Keratinocyte (primary cell): ENCODE results near the gene STEAP3. TPM values are rescaled to one million over a fixed set of nuclear protein-coding genes. Genes with fewer than 3 reads are reported as not detected.

Experiments
- DNase-seq: peaks from one replicate; pipeline ENCODE4 v3.0.0-alpha.2; 2011; ENCODE audit warnings: low read depth, missing footprints, low spot score
- FAIRE-seq: peaks from 2 replicates; lab custom pipeline; 2011; peaks lifted over from hg19 to GRCh38; lab: Jason Lieb, UNC
- H2AFZ ChIP-seq: 2 replicates; pipeline ENCODE4 v1.6.0; 2012; ENCODE audit warnings: low read length, control low read depth, inconsistent platforms; ENCODE audit not compliant: control insufficient read depth
- H3K27ac ChIP-seq: 2 replicates; pipeline ENCODE4 v1.5.1; 2011; ENCODE audit warnings: low read length; ENCODE audit not compliant: control insufficient read depth, insufficient read depth
- H3K27me3 ChIP-seq: 3 replicates; pipeline ENCODE4 v1.6.0; 2011; ENCODE audit warnings: low read length; ENCODE audit not compliant: control insufficient read depth, insufficient read depth; ENCODE audit errors: extremely low read depth
- H3K36me3 ChIP-seq, 2 experiments: 2 replicates in 1 of 2; 3 replicates in 1 of 2; pipeline ENCODE4 v1.5.1; 2011; ENCODE audit warnings: low read length in 2 of 2, mild to moderate bottlenecking in 1 of 2; ENCODE audit not compliant: control insufficient read depth in 2 of 2, insufficient read depth in 2 of 2; ENCODE audit errors: extremely low read depth in 1 of 2
- H3K4me1 ChIP-seq: 3 replicates; pipeline ENCODE4 v1.5.1; 2011; ENCODE audit warnings: low read length; ENCODE audit not compliant: control insufficient read depth, insufficient read depth; ENCODE audit errors: extremely low read depth
- H3K4me2 ChIP-seq: 3 replicates; pipeline ENCODE4 v1.6.0; 2011; ENCODE audit warnings: low read depth, low read length; ENCODE audit not compliant: control insufficient read depth, insufficient read depth; ENCODE audit errors: extremely low read depth
- H3K4me3 ChIP-seq, 3 experiments: fragments of 200-600 bp in 1 of 3; sonication (generic) in 1 of 3; 2 replicates in 2 of 3; 3 replicates in 1 of 3; pipeline ENCODE4 v1.5.1; 2011 to 2016; ENCODE audit warnings: low read length in 3 of 3, mild to moderate bottlenecking in 3 of 3, control low read depth in 2 of 3, inconsistent platforms in 1 of 3, low read depth in 1 of 3, mixed read lengths in 1 of 3, mixed run types in 1 of 3, moderate library complexity in 1 of 3; ENCODE audit not compliant: control insufficient read depth in 2 of 3, insufficient read depth in 2 of 3; ENCODE audit errors: extremely low read depth in 1 of 3
- H3K79me2 ChIP-seq: 2 replicates; pipeline ENCODE4 v1.6.0; 2012; ENCODE audit warnings: low read length; ENCODE audit not compliant: control insufficient read depth, insufficient read depth
- H3K9ac ChIP-seq: 3 replicates; pipeline ENCODE4 v1.6.0; 2011; ENCODE audit warnings: low read length; ENCODE audit not compliant: control insufficient read depth, insufficient read depth; ENCODE audit errors: extremely low read depth
- H3K9me1 ChIP-seq: 3 replicates; pipeline ENCODE4 v1.6.0; 2011; ENCODE audit warnings: low read length; ENCODE audit not compliant: control insufficient read depth, insufficient read depth; ENCODE audit errors: extremely low read depth
- H3K9me3 ChIP-seq: 2 replicates; pipeline ENCODE4 v1.5.1; 2012; ENCODE audit warnings: low read depth, low read length; ENCODE audit not compliant: control insufficient read depth
- H4K20me1 ChIP-seq: 3 replicates; pipeline ENCODE4 v1.6.0; 2011; ENCODE audit warnings: low read length; ENCODE audit not compliant: control insufficient read depth, insufficient read depth; ENCODE audit errors: extremely low read depth
- CTCF ChIP-seq, 3 experiments: IDR thresholded peaks in 1 of 3; conservative IDR thresholded peaks in 1 of 3; optimal IDR thresholded peaks in 1 of 3; 2 replicates in 2 of 3; 3 replicates in 1 of 3; pipeline versions ENCODE3 to v1.5.1; 2011; ENCODE audit warnings: low read length in 3 of 3, mild to moderate bottlenecking in 3 of 3, moderate library complexity in 2 of 3, control low read depth in 1 of 3, inconsistent platforms in 1 of 3; ENCODE audit not compliant: insufficient read depth in 2 of 3; ENCODE audit errors: extremely low read depth in 1 of 3
- EZH2 ChIP-seq: IDR thresholded peaks from one replicate; pipeline ENCODE4 v1.6.1; 2012; ENCODE audit warnings: inconsistent platforms, mild to moderate bottlenecking, low read length, moderate library complexity
- dilution Hi-C: fragments of 300-500 bp; cut with MboI; formaldehyde crosslinking; loops from one replicate; pipeline ENCODE4 v1.7.0; 2020; ENCODE audit warnings: low sequenced_read_pairs; ENCODE audit not compliant: extremely low pct_ligation_motif_present
- polyA plus RNA-seq, 5 experiments: library from polyadenylated mRNA; depleted of rRNA in 3 of 5; stranded (reverse) in 3 of 5; stranded (forward) in 1 of 5; unstranded in 1 of 5; fragments of >200 nt; gene quantifications; 1 replicate in 1 of 5; 2 replicates in 3 of 5; 3 replicates in 1 of 5; pipeline versions ENCODE4 v1.2.1 to v1.2.3, GENCODE V29; 2011 to 2012; ENCODE audit warnings: missing spikeins in 2 of 5, low read depth in 1 of 5, low replicate concordance in 1 of 5

Gene STEAP3
- polyA plus RNA-seq, 1 donor (not counting 4 experiments of a cell fraction or from before 2014, with no cell fraction given), result 19.9 TPM

DNA sequence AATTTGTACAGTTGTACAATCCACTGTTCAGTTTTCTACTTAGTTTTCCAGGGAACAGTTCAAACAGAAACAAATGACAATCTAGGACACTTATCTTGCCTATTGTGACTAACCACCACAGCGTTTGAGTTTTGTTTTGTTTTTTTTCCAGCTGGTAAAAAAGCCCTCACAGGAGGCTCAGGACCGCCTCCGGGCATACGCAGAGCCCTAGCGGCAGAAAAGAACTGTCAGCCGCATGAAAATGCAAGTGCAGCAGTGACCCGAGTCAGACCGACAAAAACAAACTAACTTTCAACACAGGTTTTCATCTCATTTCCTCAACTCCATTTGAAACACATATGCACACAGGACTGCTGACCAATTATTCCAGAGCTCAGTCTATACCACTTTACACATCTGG, 68.6 kb downstream of the STEAP3 start:
- H3K4me3 ChIP-seq, result no peak overlapping the region
- H3K4me1 ChIP-seq, result no peaks in the 10 kb centered on the region
- no peak for TF ChIP-seq EZH2
- no peak for TF ChIP-seq CTCF (optimal IDR thresholded peaks at IDR 0.05 in 1 of 3, IDR thresholded peaks at IDR 0.05 in 1 of 3, conservative IDR thresholded peaks at IDR 0.05 in 1 of 3; ENCODE audit: extremely low read depth in 1 of 3, insufficient read depth in 2 of 3, low read length in 3 of 3)
- no peaks in the 10 kb centered on the region for H3K9me1 ChIP-seq
- no peaks in the 10 kb centered on the region for H3K79me2 ChIP-seq
- H3K9me3 ChIP-seq, result no peaks in the 10 kb centered on the region
- H3K27ac ChIP-seq, result no peak overlapping the region
- no peaks in the 10 kb centered on the region for H4K20me1 ChIP-seq
- H3K36me3 ChIP-seq, result no peaks in the 10 kb centered on the region
- H3K4me2 ChIP-seq, result no peak overlapping the region
- dilution Hi-C loops, result no loop called here
- H3K9ac ChIP-seq, result no peak overlapping the region
- H2AFZ ChIP-seq, result no peak overlapping the region
- no peak for FAIRE-seq
- no peak for DNase-seq
- no peaks in the 10 kb centered on the region for H3K27me3 ChIP-seq

- H3K4me2 ChIP-seq, result no peak overlapping the region
- no peaks in the 10 kb centered on the region for H3K79me2 ChIP-seq
- H3K9me1 ChIP-seq, result no peaks in the 10 kb centered on the region
- H3K9ac ChIP-seq, result no peak overlapping the region
- H3K4me1 ChIP-seq, result no peaks in the 10 kb centered on the region
- TF ChIP-seq CTCF (optimal IDR thresholded peaks at IDR 0.05 in 1 of 3, IDR thresholded peaks at IDR 0.05 in 1 of 3, conservative IDR thresholded peaks at IDR 0.05 in 1 of 3; ENCODE audit: extremely low read depth in 1 of 3, insufficient read depth in 2 of 3, low read length in 3 of 3), result no peak
- TF ChIP-seq EZH2, result no peak
- H3K9me3 ChIP-seq, result no peaks in the 10 kb centered on the region
- H3K27me3 ChIP-seq, result no peaks in the 10 kb centered on the region
- no peaks in the 10 kb centered on the region for H4K20me1 ChIP-seq
- H3K4me3 ChIP-seq, result no peak overlapping the region
- FAIRE-seq (no peak), DNase-seq (no peak)
- H3K36me3 ChIP-seq, result no peaks in the 10 kb centered on the region
- dilution Hi-C loops, result no loop called here
- H3K27ac ChIP-seq, result no peak overlapping the region
- no peak overlapping the region for H2AFZ ChIP-seq
These were observed 69.6 kb downstream of the STEAP3 start for GRCh38 chr2:119293254-119293653.
